ENCODE results near the gene ARL15.

GRCh38 chr5:54062958-54063357, 247.4 kb downstream of the ARL15 start:
- TF ChIP-seq CTCF (IDR thresholded peaks at IDR 0.05) (no peak), POLR2A (IDR thresholded peaks at IDR 0.05) (no peak)
